Measurements from ENCODE around the gene NEMP2. TPM values are rescaled to one million over a fixed set of nuclear protein-coding genes. Genes with fewer than 3 reads are reported as not detected.
A peak's percentile ranks its signal among the peaks of the same experiment; 100 is the strongest.

Gene NEMP2
- total RNA-seq, 1 donor from 2014 or later, result 15.0 TPM

DNA sequence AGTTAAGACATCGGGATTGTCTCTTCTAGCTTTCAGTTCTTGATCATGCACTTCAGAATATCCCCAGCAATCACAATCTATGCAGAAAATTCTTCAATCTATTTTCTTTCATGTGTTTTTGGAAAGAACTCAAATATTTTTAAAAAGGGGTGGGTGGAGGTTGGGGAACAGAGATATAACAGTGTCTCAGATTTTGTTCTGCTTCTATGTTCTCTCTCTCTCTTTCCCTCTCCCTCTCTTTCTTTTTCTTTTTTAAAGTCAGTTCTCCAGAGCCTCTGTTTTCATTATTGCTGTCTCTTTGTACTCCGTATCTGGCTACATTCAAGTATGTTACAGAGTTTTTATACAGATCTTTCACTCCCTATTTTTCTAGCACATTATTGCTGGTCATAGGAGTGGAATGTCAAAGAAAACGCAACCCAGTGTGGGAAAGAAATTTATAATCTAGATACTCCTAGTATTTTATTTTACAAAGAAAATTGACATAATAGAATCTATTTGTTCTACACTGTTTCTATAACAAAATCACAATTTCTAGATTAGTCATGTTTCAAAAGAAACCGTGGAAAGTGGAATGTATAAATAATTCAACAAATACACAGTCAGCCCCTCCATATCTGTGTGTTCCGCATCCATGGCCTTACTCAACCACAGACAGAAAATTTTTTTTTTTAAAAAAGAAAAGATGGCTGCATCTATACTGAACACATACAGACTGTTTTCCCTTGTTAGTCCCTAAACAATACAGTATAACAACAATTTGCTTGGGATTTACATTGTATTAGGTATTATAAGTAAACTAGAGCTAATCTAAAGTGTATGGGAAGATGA lies 11.2 kb upstream of the NEMP2 start:
- TF ChIP-seq, protein P1, sequence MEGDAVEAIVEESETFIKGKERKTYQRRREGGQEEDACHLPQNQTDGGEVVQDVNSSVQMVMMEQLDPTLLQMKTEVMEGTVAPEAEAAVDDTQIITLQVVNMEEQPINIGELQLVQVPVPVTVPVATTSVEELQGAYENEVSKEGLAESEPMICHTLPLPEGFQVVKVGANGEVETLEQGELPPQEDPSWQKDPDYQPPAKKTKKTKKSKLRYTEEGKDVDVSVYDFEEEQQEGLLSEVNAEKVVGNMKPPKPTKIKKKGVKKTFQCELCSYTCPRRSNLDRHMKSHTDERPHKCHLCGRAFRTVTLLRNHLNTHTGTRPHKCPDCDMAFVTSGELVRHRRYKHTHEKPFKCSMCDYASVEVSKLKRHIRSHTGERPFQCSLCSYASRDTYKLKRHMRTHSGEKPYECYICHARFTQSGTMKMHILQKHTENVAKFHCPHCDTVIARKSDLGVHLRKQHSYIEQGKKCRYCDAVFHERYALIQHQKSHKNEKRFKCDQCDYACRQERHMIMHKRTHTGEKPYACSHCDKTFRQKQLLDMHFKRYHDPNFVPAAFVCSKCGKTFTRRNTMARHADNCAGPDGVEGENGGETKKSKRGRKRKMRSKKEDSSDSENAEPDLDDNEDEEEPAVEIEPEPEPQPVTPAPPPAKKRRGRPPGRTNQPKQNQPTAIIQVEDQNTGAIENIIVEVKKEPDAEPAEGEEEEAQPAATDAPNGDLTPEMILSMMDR (conservative IDR thresholded peaks at IDR 0.05; ENCODE audit: low read depth, low read length), result no peak
- no peak overlapping the region for H3K4me3 ChIP-seq (ENCODE audit: low read depth, low read length)

DNA sequence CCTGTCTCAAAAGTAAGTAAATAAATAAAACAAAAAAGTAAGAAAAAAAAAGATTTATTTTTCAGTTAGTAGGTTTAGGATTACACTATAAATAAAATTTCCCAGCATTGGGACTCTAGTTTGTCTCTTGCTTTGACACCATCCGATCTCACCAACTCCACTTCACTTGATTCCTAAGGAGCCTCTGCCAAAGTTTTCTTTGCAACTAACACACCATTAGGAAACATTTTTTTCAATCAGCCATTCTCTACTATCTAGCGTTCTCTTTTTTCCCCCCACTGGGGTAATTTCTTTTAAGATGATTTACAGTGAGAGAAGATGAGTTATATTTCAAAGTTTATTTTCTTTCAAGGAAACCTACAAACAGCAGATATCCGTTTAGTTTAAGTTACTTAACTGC lies 10.6 kb upstream of the NEMP2 start:
- TF ChIP-seq, protein P1 (conservative IDR thresholded peaks at IDR 0.05; ENCODE audit: low read depth, low read length), result no peak
- DNase-seq (ENCODE audit: low read depth), result no peak
- H3K4me3 ChIP-seq (ENCODE audit: low read depth, low read length), result no peak overlapping the region

More for the DNA sequence above, 11.2 kb upstream of the NEMP2 start:
- DNase-seq (ENCODE audit: low read depth), result no peak

DNA sequence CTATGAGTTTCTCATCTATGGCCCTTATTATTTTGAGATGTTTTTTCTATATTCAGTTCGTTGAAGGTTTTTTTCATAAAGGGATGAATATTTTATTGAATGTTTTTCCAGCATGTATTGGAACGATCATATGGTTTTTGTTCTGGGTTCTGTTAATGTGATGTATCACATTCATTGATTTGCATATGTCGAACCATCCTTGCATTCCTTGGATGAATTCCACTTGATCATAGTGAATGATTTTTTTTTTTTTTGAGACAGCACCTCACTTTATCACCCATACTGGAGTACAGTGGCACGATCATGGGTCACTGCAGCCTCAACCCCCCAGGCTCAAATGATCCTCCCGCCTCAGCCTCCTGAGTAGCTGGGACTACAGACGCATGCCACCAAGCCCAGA lies 5.5 kb upstream of the NEMP2 start:
- TF ChIP-seq, protein P1 (conservative IDR thresholded peaks at IDR 0.05; ENCODE audit: low read depth, low read length), result no peak
- DNase-seq (ENCODE audit: low read depth), result no peak
- no peak overlapping the region for H3K4me3 ChIP-seq (ENCODE audit: low read depth, low read length)

DNA sequence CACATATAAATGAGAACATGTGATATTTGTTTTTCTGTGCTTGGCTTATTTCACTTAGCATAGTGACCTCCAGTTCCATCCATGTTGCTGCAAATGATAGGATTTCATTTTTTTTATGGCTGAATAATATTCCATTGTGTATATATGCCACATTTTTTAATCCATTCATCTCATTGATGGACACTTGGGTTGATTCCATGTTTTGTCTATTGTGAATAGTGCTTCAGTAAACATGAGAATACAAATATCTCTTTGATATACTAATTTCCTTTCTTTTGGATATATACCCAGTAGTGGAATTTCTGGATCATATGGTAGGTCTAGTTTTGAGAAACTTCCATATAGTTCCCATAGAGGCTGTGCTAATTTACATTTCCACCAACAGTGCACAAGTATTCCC lies 3.7 kb upstream of the NEMP2 start:
- no peak overlapping the region for H3K4me3 ChIP-seq (ENCODE audit: low read depth, low read length)
- DNase-seq (ENCODE audit: low read depth), result no peak
- TF ChIP-seq, protein P1 (conservative IDR thresholded peaks at IDR 0.05; ENCODE audit: low read depth, low read length), result no peak

DNA sequence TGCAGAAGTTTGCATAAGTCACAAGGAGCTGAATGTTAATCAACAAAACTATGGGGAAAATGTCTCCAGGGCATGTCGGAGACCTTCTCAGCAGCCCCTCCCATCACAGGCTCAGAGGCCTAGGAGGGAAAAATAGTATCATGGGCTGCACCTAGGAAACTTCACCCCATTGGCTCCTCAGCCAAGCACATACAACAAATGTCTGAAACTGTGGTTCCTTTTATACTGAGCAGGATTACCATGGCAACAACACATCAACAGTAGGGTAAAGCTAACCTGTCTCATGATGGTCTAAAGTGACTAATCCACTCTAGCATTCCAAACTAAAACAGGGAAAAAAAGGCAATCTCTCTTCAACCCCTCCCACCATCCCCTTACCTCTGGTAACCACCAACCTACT lies 3.2 kb upstream of the NEMP2 start:
- TF ChIP-seq, protein P1 (conservative IDR thresholded peaks at IDR 0.05; ENCODE audit: low read depth, low read length), result no peak
- no peak for DNase-seq (ENCODE audit: low read depth)
- no peak overlapping the region for H3K4me3 ChIP-seq (ENCODE audit: low read depth, low read length)

DNA sequence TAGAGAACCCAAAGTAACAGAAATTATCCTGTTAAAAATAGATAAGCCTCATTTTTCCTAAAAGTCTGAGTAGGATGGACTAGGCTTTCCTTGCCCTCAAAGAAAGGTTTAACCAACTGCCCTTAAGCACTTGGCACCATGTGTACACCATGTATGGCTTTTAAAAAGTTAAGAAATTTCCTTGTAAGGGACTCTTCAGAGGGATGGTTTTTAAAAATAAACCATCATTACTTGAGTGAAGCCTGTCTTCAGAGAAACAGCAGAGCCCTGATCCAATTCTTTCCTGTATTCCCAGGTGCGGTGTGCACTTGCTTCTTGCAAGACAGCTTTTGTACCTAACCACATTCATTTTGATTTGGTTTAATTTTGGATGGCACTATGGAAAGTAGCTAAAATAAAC lies 1.1 kb upstream of the NEMP2 start:
- peak overlapping the region; percentile 64 for H3K4me3 ChIP-seq (ENCODE audit: low read depth, low read length)
- no peak for DNase-seq (ENCODE audit: low read depth)
- TF ChIP-seq, protein P1 (conservative IDR thresholded peaks at IDR 0.05; ENCODE audit: low read depth, low read length), result no peak

DNA sequence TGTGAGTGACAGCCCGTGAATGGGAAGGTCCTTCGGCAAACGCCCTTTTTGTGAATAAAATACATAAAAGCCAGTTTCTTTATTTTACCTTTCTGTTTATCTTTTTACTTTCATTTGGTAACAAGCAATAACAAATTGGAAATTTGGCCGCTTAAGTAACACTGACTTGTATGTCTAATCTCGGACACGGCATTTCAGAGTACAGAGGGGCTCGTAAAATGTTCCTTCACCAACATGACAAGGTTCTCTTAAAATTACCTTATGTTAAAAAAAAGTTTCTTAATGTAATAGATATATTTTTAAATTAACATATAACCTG lies 558 bp upstream of the NEMP2 start:
- DNase-seq (ENCODE audit: low read depth), result no peak
- TF ChIP-seq, protein P1 (conservative IDR thresholded peaks at IDR 0.05; ENCODE audit: low read depth, low read length), result no peak
- H3K4me3 ChIP-seq (ENCODE audit: low read depth, low read length), result peak overlapping the region; percentile 64
